ENCODE data around the gene KCNA1.

DNA sequence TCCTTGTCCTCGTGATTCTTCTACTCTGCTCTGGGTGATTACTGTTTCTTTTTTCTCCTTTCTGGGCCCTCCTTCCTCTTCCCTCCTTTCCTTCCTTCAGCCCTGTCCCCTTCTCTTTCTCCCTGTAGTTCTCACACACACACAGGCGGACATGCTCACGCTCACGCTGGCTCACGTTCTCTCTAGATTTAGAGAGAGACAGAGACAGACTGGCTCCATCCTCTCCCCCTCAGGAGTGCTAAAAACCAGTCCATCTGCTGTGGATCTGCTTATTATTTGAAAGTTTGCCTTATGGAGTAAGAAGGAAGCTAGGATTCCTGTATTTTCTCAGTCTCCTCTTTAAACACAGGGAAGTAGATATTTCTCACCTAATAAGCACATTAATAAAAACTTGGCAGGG, 48.1 kb downstream of the KCNA1 start:
- TF ChIP-seq CTCF (IDR thresholded peaks at IDR 0.05; ENCODE audit: insufficient read depth, low read depth, low read length) (no peak), EZH2 (IDR thresholded peaks at IDR 0.05; ENCODE audit: insufficient read depth, low read length) (no peak)
